UCSD-AML1 (cell line): ENCODE measurements around the gene TUG1.

Experiments
- DNase-seq: peaks from one replicate; lab custom pipeline; 2025; ENCODE audit not compliant: unreplicated experiment; lab: John Stamatoyannopoulos, UW

Gene TUG1

DNA sequence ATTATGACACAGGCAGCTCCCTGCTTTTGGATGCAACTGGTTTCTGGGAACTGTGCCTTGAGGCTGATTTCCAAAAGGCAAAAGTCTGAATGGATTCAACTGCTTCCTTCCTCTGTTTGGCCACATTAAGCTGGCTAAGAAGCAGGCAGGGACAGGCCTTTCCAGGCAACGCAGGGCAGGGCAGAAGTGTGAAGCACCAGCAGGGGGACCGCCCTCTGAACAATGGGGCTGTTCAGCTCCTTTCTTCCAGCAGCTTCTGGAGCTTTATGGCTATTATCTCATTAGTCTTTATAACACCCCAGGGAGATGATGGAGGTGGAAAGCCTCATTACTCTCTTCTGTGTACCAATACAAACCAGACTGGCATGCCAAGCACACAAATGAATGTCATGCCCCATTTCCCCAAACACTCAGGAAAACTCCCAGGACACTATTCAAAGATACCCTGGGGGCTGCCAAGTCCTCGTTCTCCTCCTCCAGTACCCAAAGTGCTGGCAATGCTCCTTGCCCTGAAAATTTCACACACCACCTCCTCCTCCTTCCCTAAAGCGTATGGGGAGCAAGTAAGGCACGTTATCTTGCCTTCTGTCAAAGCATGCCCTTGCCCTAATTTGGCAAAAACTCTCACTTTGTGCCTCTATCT, 21.8 kb upstream of the TUG1 start:
- no peak for DNase-seq

DNA sequence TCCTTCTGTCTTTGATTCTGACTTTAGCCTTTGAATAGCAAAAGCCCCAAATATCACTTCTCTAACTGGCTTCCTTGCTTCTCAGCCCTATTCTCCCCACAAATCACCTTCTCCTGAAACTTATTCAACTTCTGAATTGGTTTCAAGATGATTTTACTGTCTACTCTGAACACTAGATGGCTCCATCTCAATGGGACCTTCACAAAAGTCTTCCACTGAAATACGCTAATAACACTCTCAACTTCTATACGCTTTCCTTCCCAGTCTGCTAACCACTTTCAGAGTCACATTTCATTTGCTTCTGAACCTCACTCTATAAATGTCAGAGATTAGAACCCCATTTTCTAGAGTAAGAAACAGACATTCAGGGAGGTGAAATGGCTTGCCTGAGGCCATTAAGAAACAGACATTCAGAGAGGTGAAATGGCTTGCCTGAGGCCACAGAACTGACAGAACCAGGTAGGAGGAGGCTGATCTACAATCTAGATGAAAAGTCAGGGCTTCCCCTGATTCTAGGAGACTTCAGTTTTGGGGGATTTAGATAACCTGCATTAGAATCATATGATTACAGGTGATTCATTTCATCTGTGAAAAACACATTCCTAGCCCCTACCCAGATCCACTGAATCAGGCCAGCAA, 21.1 kb upstream of the TUG1 start:
- DNase-seq, result no peak

DNA sequence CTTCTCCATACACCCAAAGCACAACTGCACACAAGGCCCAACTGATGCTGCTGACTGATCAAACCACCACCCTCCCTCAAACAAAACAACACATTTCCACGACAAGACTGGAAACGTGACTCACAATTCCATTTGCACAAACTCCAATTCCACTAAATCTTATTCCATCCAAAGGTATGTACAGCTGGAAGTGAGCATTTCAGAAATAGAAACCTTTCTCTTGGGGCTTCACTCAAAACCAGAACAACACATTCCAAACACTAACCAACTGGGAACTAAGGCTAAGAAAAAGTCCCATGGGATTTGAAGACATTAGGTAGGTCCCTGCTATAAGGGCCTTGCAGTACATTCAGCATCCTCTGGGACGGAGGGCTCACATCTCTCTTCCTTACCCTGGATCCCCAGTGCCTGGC, 20.1 kb upstream of the TUG1 start:
- DNase-seq, result no peak

DNA sequence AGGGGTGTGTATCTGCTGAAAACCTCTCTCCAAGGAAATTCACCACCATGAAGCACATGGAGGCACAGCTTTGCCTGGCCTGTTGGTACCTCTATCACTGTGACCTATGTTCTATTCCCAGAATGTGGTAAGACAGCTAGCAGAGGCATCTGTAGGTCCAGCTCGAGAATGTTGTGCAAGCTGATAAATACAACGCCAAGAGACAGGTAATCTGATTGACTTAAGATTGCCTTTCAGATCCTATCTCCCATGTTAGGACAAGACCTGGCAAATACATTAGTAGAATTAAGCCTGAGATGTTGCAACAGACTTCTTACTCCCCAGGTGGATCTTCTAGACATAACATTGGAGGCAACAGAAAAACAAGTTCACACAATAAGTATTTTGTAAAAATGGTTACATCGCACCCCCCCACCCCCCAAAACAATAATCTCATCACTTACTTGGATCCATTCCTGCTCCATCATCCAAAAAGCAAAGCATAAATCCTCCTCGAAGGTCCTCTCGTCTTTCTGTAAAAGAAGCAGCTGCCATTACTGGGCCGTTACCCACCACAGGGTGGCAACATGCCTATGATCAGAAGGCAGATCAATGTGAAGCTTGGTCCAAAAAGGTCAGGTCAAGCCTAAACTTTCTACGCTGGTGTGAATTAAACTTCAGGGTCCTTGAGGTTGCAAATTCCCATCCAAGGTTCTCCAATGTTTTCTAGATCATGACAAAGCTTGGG, 19.0 kb upstream of the TUG1 start:
- no peak for DNase-seq

DNA sequence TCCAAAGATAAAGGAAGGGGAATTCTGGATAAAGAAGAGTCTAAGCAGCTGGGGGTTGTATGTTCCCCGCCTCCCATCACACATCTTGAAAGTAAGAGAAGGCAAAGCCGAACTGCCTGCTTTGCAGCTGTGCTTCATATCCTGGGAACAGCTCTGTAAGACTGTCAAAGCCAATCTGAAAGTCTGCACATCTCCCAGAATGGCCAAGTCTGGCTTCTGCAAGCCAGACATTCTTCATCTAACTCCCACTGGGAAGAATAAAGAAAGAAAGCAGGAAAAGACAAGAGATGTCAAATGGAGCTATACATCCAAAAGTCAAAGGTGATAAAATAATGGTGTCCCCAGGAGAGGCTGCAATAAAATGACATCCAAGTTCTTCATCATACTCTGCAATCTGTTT, 15.9 kb upstream of the TUG1 start:
- no peak for DNase-seq

DNA sequence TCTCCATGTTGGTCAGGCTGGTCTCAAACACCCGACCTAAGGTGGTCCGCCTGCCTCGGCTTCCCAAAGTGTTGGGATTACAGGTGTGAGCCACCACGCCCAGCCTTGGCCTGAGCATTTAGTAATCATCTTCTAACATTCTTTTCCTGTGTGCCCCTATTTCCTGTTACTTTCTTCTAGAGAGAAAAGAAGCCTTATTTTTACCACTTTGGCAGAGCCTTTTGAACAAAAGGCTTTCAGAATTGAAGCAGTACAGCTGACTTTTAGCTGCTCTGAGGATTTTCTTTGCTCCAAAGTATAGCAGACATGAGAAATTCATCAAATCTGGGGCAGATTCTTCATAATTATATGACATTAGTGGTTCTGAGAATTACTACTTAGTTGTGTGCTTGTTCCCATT, 13.9 kb upstream of the TUG1 start:
- no peak for DNase-seq

DNA sequence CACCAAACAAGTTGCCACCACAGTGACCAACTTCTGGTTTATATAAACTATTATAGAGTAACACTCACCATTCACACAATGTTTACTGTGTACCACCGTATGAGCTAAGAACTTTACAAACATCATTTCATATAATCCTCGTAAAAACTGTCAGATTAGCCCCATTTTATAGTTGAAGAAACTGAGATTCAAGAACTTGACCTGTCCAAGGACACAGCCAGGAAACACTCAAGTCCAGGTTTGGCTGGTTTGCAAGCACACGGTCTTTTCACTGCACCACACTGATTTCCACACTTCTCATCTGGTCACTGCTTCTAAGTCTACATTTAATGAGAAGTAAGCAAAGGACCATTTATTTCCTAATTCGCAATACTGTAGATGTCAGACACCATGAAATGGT, 4.2 kb upstream of the TUG1 start:
- DNase-seq, result no peak

DNA sequence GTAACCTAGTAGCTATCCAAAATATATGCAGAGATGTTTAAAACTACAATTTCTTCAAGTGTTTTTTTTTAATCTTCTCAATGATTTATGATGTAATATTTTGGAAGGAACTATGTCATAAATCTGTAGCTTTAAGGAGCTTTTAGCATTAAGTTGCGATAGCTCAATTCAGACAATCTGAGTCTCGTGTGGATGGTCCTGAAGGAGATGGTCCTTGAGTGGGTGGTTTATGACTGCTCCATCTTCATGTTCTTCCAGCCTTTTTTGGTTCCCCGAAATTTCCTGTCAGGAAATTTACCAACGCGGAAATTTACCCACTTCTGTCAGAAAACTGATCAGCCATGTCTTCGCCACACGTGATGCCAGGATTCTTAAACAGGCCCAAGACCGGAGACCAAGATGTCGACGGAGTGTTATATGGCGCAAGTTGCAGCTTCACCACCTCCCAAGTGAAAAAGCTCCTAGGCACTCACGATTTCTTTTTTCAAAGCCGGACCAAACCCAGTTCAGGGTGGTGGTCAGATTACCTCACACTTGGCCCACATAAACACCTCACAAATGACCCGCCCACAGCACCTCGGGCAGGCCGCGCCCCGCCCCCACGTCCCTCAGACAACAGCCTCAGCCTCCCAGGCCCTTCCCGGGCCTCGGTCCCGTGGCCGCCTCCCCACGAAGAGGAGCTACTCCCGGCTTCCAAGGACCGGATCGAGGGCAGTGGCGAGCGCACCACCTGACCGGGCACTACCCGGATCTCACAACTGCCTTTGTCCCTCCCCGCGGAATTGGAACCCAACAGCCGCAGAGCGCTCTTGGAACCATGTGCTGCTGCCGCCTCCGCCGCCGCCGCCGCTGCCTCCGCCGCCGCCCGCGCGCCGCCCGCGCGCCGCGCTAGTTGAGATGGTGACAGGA, 796 bp upstream of the TUG1 start, which contains the start of gene MORC2:
Gene MORC2 (minus strand): TSS at position 760 of the 909 bp plus-strand sequence. CDS start 885 bp downstream, outside the sequence.
- no peak for DNase-seq

DNA sequence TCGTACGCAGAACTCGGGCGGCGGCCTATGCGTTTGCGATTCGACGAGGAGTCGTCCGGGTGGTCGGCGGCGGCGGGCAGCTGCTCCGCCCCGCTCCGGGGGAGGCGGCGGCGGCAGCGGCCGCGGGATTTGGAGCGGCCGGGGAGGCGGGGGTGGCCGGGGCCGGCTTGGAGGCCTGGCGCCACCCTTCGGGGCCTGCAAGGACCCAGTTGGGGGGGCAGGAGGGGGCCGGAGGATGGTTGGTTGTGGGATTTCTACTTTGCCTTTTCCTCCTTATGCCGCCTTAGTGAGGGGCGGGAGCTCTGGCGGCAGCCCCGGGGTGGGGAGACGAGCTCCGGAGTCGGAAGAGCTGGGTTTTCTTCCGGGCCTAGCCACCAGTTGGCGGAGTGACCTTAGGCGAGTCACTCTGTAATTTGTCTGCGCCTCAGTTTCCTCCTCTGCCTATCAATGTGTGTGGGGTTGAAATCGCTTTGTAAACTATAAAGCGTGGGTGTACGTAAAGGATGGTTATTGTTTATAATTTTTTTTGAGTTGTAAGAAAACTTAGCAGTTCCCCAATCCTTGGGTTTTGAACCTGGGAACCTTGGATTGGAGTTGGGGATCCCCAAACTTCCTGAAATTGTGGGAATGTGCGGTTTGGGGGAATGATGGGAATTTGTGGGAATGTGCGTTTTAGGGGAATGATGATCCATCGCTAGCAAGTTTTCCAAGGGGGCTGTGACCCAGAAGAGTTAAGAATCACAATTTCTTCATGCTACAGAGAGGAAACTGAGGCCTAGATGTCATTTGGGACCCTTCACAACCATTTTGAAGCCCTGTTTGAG, 679 bp downstream of the TUG1 start:
- peak; percentile 68 for DNase-seq

DNA sequence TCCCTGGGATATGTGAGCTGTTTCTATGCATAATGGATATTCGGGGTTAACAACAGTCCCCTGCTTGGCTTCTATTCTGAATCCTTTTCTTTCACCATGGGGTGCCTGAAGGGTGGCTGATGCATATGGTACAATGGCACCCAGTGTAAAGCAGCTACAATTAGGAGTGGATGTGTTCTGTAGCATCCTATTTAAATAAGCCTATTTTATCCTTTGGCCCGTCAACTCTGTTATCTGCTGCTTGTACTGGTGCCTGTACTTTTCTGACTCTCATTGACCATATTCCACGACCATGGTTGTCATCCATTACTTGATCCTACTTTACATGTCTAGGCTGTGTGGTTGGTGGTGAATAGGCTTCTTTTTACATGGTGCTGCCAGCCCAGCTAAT, 1.3 kb downstream of the TUG1 start:
- no peak for DNase-seq

DNA sequence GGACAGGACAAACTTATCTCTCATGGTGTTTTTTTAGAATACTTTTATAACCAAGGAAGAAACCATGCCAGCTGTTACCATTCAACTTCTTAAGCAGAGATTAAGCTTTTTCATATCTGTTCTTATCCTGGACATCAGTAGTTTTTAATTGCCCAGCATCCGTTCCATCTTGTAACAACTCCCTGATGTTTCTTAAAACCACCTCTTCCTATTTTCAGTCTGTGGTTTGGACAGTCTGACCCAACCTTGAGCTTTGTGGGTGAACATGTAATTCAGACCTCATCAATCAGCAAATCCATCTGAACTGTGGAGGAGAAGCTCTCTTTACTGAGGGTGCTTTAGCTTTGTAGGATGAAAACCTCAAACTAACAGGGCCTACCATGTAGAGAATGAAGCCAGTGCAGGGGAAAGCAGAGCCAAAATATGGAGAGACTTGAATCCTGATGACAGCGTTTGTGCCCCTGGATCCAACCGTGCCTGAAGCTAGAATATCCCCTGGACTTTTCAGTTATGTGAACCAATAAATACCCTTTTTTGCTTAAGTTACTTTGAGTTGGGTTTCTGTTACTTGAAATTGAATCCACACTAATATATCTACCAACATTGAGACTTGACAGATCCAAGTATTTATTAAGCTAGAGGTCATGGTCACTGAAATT, 9.4 kb downstream of the TUG1 start:
- no peak for DNase-seq

DNA sequence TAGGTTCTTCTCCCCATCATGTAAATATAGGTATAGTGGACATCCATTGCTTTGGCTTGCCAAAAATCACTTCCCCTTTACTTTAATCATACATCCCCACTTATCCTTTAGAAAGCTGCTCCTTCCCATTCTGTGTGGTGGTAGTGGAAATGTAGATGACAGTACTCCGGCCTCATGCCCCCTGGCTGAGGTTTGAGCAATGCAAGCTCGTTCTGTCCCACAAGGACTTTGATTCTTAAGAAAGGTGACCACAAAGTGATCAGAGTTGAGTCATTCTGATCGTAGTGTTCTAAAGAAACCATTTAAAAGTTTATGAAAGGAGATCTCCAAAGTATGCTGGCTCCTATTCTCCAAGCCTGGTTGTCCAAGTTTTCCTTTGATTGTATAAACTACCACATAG, 10.9 kb downstream of the TUG1 start:
- no peak for DNase-seq

DNA sequence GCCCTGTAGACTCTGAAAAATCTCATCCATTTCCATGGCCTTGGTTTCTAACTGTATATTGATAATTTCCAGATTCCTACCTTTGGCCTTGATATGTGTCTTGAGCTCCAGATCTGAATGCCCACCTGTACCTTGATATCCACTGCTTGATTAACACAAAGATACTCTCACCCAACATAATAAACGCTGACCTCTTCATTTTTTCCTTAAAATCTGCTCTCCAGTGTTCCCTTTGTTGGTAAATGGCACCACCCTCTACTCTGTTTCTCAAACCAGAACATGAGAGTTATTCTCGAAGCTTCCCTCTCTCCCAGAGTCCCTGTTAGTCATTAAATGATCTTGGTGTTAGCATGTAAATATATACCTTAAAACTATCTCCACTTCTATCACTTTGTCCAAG, 13.4 kb downstream of the TUG1 start:
- DNase-seq, result no peak

DNA sequence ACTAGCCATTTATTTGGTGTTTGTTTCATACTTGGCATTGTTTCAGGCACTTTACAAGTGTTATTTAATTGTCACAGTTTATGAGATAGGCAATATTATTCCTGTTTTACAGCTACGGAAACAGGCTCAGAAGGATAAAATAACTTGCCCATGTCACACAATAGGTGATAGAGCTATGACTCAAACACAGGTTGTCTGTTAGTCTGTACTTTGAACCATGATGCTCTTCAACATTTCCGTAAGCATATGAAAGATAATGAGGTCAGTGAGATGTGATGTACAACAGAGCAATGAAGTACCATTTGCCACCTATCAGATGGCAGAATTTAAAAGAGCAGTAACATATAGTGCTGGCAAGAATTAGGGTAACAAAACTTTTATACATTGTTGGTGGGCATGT, 15.3 kb downstream of the TUG1 start:
- no peak for DNase-seq

DNA sequence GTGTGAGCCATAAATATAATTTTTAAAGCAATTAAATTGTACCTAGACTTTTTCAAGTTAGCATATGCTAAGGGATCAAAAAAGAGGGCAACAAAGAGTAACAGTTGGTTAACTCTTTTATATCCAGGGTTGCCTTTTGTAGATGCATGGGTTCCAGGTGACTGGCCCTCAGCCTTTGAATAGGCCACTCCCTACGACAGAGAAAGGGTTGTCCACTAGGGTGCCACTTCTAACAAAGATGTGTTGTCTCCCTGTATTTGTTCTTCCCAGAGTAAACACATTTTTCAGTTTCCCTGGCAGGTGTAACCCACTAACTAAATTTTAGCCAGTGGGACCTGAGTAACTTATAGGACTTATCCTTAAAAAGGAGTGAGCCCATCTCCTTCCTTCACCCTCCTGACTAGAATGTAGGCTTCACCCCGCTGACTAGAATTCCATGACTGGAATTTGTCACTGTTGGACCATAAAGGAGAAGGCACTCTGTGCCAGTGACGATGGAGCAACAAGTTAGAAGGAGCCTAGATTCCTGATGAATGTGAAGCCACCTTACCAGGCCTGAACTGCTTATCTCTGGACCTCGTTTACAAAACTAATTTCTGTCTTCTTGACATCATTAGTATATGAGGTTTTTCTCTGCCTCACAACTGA, 16.6 kb downstream of the TUG1 start:
- DNase-seq, result no peak

DNA sequence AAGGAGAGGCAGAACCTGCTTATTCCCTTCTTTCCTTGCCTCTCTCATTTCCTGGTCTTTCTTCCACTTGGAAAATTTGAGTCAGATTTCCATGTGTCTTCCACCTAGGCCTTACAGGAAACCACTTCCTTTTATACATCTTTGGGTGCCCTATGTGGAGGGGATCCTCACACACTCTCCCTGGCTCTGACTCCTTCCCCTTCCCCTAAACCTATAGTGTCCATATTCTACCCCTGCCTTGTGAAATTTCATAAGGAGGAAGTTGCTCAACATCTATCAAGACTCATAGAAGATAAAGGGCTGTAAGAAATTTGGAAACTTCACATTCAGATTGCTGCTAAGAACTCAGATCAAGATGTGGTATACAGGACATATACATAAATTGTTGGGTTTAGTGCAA, 20.4 kb downstream of the TUG1 start:
- DNase-seq, result no peak

DNA sequence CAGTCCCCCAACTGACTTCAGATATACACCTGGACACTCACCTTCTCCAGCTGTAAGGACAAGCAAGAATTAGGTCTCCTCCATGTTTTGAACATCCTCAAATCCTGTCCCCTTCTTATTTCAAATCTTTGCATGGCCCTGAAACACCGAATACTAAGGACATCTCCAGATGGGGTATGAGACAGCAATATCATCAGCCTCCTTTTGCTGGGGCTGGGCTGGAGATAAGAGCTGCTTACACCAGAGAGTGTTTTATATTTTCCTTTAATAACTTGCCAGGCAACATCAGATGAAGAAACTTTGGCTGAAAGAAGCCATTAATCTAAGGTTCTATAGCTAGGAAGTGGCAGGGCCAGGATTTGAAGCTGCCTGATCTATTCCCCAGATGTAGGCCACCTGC, 21.6 kb downstream of the TUG1 start:
- DNase-seq, result no peak

DNA sequence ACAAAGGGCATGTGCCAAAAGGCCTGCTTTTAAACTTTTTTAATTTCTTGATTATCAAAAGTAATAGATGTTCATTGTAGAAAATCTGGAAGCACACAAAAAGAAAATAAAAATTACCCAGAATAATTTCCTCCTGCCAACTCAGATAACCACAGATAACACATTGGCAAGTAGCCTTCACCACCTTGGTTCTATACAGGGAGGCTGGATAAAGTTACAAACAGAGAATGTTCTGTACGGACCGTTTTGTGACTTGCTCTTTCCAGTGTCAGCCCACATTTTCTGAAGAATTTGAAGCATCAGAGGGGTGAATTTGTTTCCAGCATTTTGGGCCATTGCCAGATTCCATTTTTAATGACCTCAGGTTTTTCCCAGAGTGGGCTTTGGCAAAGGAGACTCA, 23.5 kb downstream of the TUG1 start:
- no peak for DNase-seq

DNA sequence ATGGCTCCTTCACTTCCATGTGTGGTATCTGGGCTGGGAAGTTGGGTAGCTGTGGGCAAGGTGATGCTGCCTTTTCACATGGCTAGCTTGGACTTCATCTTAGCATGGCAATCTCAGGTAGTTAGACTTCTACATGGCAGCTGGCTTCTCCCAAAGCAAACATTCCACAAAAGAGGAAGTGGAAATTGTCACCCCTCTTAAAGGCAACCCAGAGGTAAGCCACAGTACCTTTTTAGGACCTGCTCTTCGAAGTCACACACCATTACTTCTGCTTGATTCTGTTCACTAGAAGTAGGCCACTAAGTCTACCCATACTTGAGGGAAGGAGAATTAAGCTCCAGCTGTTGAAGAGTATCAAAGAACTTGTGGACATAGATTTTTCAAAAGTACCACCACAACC, 25.9 kb downstream of the TUG1 start:
- DNase-seq, result no peak

DNA sequence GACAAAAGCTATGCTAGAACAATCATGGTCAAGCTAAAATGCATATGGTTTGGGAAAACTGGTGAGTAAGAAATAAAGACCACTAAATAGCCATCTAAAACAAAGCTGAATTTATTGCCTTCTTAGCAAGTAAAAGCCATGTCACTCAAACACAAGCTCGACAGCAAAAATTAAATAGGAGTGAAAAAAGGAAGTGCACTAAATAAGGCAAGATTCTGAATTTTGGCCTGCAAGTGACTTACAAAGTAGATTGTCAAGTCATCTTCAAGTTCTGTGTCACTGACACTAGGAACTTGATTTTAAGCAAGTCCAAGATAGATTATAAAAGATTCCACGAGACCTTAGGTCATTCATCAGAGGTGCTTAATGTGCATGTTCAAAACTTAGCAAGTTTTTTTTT, 27.4 kb downstream of the TUG1 start:
- DNase-seq, result no peak
